ENCODE results near the gene BSDC1. TPM values are rescaled to one million over a fixed set of nuclear protein-coding genes. Genes with fewer than 3 reads are reported as not detected.

The BSDC1 gene
- total RNA-seq, 1 experiment from 2014 or later = 47.0 TPM

GRCh38 chr1:32404946-32405345, 10.7 kb upstream of the BSDC1 start:
- Histone ChIP-seq H3K9me2 (ENCODE audit: insufficient read depth) (no peaks in the 10 kb centered on the region), H3K9me3 (ENCODE audit: control insufficient read depth in 1 of 2, insufficient read depth in 1 of 2, low read depth in 1 of 2, low read length in 2 of 2) (no peaks in the 10 kb centered on the region), H4K20me1 (ENCODE audit: insufficient read depth) (no peaks in the 10 kb centered on the region), H3K27ac (ENCODE audit: low read depth, low read length) (no peak overlapping the region), H3K4me1 (ENCODE audit: control insufficient read depth in 1 of 2, insufficient read depth in 2 of 2, low read length in 2 of 2) (peaks cover 3 to 17% of the 10 kb centered on the region in 2 experiments; a peak in 2 of 4 replicates), H3K36me3 (ENCODE audit: control insufficient read depth in 1 of 2, insufficient read depth in 2 of 2, low read length in 2 of 2) (no peaks in the 10 kb centered on the region), H3K79me2 (ENCODE audit: insufficient read depth, low read length) (no peaks in the 10 kb centered on the region), H2AFZ (ENCODE audit: low read depth, low read length, poor library complexity, severe bottlenecking) (no peak overlapping the region), H3K4me3 (replicated peaks in 1 of 2; ENCODE audit: low read depth in 1 of 2, low read length in 2 of 2) (no peak overlapping the region), H3K4me2 (ENCODE audit: low read length) (no peak overlapping the region), H3K27me3 (ENCODE audit: insufficient read depth, low read length) (no peaks in the 10 kb centered on the region), H3K9ac (ENCODE audit: low read length) (no peak overlapping the region)
- intact Hi-C loops (cut with micrococcal nuclease) = no loop called here
- CTCF ChIA-PET = no interaction called here
- TF ChIP-seq, protein P1, sequence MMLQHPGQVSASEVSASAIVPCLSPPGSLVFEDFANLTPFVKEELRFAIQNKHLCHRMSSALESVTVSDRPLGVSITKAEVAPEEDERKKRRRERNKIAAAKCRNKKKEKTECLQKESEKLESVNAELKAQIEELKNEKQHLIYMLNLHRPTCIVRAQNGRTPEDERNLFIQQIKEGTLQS (IDR thresholded peaks at IDR 0.05) = no peak
- TF ChIP-seq ZNF274 (IDR thresholded peaks at IDR 0.05; ENCODE audit: low read depth, low read length) = no peak
- no peak for TF ChIP-seq ELF1 (IDR thresholded peaks at IDR 0.05; ENCODE audit: borderline replicate concordance, low read depth)
- TF ChIP-seq POLR2AphosphoS5 (IDR thresholded peaks at IDR 0.05; ENCODE audit: low read depth, low read length) = no peak
- TF ChIP-seq, protein P2, sequence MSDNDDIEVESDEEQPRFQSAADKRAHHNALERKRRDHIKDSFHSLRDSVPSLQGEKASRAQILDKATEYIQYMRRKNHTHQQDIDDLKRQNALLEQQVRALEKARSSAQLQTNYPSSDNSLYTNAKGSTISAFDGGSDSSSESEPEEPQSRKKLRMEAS (IDR thresholded peaks at IDR 0.05) = no peak
- no peak for TF ChIP-seq RAD21 (IDR thresholded peaks at IDR 0.05; ENCODE audit: low read depth)
- no peak for TF ChIP-seq FOSL1 (IDR thresholded peaks at IDR 0.05; ENCODE audit: low read depth)
- no peak for TF ChIP-seq EZH2 (IDR thresholded peaks at IDR 0.05)
- TF ChIP-seq SP1 (IDR thresholded peaks at IDR 0.05; ENCODE audit: low read depth) = no peak
- no peak for TF ChIP-seq CEBPB (IDR thresholded peaks at IDR 0.05; ENCODE audit: low read depth)
- TF ChIP-seq, protein P3, sequence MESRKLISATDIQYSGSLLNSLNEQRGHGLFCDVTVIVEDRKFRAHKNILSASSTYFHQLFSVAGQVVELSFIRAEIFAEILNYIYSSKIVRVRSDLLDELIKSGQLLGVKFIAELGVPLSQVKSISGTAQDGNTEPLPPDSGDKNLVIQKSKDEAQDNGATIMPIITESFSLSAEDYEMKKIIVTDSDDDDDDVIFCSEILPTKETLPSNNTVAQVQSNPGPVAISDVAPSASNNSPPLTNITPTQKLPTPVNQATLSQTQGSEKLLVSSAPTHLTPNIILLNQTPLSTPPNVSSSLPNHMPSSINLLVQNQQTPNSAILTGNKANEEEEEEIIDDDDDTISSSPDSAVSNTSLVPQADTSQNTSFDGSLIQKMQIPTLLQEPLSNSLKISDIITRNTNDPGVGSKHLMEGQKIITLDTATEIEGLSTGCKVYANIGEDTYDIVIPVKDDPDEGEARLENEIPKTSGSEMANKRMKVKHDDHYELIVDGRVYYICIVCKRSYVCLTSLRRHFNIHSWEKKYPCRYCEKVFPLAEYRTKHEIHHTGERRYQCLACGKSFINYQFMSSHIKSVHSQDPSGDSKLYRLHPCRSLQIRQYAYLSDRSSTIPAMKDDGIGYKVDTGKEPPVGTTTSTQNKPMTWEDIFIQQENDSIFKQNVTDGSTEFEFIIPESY (IDR thresholded peaks at IDR 0.05; ENCODE audit: extremely low read depth, insufficient replicate concordance, low read length) = no peak
- no peak for TF ChIP-seq EGR1 (IDR thresholded peaks at IDR 0.05; ENCODE audit: low read depth)
- TF ChIP-seq EZH2phosphoT487 (IDR thresholded peaks at IDR 0.05; ENCODE audit: borderline replicate concordance) = no peak
- no TSS peak for BruUV-seq (replicated peaks)
- RAD21 ChIA-PET (ENCODE audit: low non-redundant PET in 1 of 2, low total read pairs in 2 of 2, uncharacterized antibody in 2 of 2, unreplicated experiment in 2 of 2) = no interaction called here
- POLR2A ChIA-PET = no interaction called here
- DNase-seq (ENCODE audit: low read depth, low spot score) (no peak), ATAC-seq (no peak)

Data from HCT116 (cell line).